Skin epidermis (tissue), 12 donors: Measurements from ENCODE around the gene CYP27B1.
"Not testable (repeated sequence)": the region's sequence is repeated elsewhere in the genome, so short reads cannot be mapped to it uniquely, and the experiment has no call there.

Experiments used
- H3K27ac ChIP-seq, 21 experiments: fragments of 200-600 bp; sonication (generic) in 11 of 21; one replicate each; pipeline ENCODE4 v1.5.0; 2020; ENCODE audit warnings: mild to moderate bottlenecking in 3 of 21, inconsistent platforms in 2 of 21, moderate library complexity in 2 of 21
- H3K4me3 ChIP-seq, 7 experiments: fragments of 200-600 bp; sonication (generic) in 2 of 7; one replicate each; pipeline ENCODE4 v1.5.0; 2020; ENCODE audit warnings: inconsistent platforms in 2 of 7, mild to moderate bottlenecking in 2 of 7, moderate library complexity in 1 of 7

Gene CYP27B1

DNA sequence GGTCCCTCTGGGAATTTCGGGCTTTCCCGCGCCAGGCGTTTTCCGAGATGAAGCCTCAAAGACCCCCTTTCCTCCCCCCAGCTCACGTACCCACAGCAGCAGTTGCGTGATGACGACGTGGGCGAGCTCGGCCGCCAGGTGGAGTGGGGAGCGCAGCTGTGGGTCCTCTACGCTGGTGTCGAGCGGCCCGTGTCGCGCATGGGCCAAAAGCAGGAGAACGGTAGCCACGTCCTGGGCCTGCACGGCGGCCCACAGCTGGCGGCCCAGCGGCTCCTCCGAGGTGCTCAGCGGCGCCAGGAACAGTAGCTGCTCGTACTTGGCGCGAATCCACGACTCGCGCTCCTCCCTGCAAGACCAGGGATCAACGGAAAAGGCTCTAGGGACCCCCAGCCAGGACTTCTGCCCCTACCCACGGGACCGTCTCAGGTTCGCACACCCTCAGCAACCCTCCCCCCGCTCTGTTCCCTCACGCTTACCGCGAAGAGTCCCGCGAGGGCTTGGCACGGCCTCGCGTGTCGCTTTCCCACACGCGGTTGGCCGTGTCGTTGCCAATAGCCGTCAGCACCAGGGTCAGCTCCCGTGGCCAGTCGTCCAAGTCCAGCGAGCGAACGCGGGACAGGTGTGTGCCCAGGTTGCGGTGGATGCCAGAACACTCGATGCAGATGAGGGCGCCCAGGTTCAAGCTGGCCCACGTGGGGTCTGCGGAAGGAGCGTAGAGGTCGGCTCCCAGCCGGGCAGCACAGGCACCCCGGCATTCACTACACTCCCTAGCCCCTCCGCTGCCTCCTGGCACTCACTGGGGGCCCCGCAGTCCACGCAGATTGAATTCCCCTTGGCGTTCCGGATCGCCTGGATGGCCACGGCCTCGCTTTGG lies 39.8 kb downstream of the CYP27B1 start:
- Histone ChIP-seq H3K4me3 (peak overlapping the region; percentile 43 to 70 (median 61)), H3K27ac (peak overlapping the region; percentile 12 to 90 (median 77))

DNA sequence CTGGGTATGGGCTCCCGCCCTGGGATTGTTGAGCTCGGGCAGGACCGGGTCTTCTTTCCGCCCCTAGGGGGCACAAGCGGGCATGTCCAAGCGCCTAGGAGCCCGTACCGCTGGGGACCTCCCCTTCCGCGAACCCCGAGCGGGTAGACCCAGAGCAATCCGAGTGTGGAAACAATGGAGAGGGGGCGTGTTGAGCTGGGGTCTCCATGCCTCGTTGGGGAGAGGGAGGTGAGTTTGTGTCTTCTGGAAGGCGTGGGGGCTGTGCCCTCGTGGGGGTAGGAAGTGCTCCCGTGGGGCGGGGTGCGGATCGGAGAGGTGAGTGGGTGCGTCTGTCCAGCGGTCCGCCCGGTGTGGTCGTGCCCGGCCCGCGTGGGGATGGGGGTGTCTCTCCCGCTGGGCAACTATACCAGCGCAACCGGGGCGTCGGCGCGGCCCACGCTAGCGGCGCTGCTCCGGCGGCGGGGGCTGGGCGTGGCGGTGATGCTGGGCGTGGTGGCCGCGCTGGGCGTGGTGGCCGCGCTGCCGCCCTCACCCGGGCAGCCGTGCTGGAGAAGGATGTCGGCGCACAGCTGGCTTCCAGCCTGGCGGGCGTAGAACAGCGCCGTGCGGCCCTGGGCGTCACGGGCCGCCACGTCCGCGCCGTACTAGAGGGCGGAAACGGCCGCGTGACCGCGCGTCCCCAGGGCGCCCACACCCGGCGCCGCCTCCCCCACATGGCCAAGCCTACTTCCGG lies 40.6 kb downstream of the CYP27B1 start:
- H3K27ac ChIP-seq: peak overlapping the region; percentile 12 to 90 (median 77)
- peak overlapping the region; percentile 43 to 70 (median 61) for H3K4me3 ChIP-seq

DNA sequence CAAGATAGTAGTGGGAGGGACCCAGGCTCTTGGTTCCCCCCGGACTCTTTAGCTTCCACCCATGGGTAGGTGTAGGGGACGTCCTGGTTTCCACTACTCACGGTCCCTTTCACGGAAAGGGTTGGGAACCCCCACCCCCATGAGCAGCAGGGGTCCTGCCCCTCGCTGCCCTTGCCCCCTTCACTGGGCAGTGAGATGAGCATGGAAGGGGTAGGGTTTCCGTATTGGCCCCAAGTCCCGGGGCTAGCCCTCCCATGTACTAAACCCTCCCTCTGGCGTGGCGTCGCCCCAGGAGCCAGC lies 41.1 kb downstream of the CYP27B1 start:
- H3K4me3 ChIP-seq: peak overlapping the region; percentile 43 to 70 (median 61)
- H3K27ac ChIP-seq: peak overlapping the region in 19 of 21 experiments; percentile 65 to 90 (median 80)

DNA sequence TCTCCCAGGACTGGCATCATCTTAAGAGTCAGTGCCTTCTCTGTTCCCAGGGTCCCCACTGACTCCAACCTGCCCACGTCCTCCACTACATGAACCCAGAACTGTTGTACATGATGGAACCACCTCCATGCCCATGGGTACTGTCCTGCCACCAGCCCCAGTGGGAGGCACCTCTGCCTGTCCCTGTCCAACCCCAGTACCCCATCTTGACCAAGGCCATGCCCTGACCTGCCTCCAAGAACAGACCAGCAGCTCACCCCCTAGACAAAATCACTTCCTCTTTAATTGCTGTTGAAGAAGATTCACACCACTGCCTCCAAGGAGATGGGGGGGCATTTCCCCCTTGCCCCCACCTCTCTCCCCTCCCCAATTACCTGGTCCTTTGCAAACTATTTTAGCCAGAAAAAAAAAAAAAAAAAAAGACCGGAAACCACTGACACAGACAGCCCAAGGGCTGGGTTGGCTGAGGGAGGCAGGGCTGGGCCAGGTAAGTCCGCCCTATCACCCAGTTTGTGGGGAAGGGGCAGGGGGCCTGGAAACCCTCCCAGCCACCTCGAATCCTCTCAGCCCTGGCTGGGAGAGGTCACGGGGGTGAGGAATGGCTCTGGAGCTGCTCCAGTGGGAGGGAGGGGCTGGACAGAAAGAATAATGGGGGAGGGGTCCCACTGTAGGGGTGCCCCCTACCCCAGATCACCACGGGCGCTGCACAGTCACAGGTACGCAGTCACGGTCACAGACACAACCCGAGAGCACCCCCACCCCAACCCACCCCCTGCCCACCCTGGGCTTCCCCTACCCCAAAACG lies 41.7 kb downstream of the CYP27B1 start:
- peak overlapping the region in 2 of 7 experiments; percentile 67 to 70 for H3K4me3 ChIP-seq
- no peak overlapping the region for H3K27ac ChIP-seq

DNA sequence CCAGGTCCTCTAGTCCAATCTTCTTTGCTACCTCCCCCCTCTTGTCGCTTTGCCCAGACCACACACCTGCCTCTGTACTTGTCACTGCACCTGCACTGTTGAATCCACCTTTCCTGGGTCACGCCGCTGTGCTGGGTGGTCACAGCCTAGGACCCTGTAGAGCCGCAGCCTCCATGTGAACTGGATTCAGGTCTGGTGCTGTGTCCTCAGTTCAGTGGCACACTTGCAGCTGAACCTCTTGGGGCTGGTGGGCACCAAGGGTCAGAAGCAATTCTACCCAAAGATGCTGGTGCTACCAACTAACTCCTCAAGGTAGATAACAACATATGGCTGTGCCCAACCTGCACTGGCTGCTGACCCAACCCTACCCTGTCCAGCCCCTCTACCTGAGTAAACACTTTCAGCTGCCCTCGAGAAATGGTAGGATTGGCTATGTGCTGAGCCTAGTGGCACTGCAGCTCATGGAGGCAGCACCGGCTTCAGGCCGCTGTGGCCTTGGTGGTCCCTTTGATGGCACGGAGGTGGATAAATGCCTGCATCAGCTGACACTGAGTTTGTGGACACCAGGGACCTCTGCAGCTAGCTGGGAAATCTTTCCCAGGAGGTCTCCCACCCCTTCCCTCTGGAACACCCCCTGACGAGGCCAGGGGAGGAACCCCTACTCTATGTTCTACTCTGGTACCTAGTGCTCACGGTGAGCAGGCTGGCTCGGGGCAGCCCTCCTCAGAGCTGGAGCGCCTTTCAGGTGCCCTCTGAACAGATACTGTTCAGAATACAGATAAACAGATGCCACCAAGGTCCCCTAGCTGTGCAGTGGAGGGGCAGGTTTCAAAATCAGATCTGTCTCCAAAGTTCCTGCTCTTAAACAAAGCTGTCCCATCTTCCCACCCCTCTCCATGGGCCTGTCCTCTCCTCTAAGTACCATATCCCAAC lies 42.6 kb downstream of the CYP27B1 start:
- H3K27ac ChIP-seq: no peak overlapping the region

DNA sequence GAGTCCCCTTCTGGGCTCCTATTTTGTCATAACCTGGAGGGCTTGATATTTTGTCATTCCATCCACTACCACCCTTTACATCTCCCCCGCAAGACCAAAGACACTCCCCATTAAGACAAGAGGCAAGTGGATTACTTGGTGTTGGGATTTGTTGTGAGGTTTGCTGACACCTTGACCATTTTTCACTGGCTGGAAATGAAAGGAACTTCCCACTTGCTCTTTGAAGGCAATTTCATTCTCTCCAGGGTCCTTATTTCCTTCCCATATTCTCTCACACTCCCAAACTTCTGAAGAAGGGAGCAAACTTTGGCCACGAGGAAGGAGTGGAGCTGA lies 43.3 kb downstream of the CYP27B1 start:
- Histone ChIP-seq H3K4me3 (no peak overlapping the region), H3K27ac (no peak overlapping the region)

More for the DNA sequence above, 42.6 kb downstream of the CYP27B1 start:
- H3K4me3 ChIP-seq: no peak overlapping the region

DNA sequence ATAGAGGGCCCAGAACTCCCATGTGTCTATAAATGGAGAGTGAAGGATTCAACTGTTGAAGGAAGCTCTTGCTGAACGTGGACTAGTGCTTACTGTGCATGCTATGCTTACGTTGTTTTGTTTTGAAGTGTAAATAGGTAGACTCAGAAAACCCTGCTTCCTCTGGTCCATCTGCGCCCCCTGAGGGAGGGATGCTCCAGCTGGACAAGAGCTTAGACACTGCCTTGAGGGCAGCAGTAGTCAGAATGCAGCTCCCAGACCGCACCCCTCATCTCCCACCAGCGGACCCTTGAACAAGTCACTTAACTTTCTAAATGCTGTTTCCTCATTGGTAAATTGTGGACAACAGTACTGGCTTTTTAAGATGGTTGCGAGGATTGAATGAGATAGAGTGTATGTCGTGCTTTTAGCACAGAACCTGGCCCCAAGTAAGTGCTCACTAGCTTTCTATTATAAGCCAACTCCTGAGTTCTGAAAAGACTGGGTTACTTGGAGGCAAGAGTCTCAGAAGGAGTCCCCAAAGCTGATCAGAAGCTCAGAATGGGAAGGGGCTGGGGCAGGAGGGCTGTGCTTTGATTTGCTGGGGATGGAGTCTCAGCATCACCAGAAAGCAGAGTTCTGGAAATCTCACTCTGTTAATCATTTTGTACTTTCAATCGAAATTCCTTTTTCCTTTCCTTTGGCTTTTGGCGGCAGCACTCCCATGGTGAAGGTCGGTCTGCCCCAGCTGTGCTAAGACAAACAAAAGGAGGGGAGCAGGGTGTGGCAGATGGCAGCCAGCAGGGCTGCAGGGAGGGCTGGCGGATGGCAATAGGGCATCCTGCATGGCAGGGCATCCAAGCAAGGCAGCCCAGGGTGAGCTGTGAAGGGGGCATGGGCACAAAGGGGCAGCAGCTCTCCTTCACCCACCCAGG lies 43.9 kb downstream of the CYP27B1 start:
- no peak overlapping the region for H3K27ac ChIP-seq
- no peak overlapping the region for H3K4me3 ChIP-seq

DNA sequence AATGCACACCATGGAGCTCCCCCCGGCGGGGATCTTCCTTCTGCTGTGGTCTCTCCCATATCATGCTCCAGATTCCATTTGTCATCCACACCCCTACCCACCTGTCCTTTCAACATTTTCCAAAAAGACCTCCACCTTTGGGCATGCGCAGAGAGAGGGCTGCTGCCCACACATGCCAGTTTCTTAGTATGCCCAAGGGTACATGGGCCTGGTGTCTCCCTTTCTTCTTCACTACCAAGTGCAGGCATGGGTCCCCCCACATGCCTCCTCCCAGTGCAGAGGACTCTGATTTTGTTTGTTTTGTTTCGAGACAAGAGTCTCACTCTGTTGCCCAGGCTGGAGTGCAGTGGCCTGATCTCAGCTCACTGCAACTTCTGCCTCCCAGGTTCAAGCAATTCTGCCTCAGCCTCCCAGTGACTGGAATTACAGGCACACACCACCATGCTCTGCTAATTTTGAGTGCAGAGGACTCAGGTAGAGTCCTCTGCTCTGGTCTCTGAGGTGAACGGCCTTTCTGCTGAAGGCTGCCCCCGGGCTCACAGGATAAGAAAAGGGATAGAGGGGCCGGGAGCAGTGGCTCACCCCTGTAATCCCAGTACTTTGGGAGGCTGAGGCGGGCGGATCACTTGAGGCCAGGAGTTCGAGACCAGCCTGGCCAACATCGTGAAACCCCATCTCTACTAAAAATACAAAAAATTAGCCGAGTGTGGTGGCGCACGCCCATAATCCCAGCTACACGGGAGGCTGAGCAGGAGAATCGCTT lies 44.9 kb downstream of the CYP27B1 start:
- not testable (repeated sequence) for H3K4me3 ChIP-seq, H3K27ac ChIP-seq

DNA sequence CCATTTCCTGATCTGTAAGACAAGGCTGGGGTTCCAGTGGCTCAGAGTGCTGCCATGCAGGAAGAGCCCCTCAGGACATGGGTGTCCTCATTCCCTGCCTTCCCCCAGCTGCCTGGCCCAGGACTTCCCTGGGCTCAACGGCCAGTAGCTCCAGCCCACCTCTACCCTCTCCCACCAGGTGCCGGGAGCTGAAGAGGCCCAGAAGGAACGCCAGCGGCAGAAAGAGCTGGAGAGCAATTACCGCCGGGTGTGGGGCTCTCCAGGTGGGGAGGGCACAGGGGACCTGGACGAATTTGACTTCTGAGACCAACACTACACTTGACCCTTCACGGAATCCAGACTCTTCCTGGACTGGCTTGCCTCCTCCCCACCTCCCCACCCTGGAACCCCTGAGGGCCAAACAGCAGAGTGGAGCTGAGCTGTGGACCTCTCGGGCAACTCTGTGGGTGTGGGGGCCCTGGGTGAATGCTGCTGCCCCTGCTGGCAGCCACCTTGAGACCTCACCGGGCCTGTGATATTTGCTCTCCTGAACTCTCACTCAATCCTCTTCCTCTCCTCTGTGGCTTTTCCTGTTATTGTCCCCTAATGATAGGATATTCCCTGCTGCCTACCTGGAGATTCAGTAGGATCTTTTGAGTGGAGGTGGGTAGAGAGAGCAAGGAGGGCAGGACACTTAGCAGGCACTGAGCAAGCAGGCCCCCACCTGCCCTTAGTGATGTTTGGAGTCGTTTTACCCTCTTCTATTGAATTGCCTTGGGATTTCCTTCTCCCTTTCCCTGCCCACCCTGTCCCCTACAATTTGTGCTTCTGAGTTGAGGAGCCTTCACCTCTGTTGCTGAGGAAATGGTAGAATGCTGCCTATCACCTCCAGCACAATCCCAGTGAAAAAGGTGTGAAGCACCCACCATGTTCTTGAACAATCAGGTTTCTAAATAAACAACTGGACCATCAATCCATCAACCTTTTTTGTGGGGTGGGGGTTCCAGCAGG lies 46.0 kb downstream of the CYP27B1 start:
- no peak overlapping the region for H3K4me3 ChIP-seq

DNA sequence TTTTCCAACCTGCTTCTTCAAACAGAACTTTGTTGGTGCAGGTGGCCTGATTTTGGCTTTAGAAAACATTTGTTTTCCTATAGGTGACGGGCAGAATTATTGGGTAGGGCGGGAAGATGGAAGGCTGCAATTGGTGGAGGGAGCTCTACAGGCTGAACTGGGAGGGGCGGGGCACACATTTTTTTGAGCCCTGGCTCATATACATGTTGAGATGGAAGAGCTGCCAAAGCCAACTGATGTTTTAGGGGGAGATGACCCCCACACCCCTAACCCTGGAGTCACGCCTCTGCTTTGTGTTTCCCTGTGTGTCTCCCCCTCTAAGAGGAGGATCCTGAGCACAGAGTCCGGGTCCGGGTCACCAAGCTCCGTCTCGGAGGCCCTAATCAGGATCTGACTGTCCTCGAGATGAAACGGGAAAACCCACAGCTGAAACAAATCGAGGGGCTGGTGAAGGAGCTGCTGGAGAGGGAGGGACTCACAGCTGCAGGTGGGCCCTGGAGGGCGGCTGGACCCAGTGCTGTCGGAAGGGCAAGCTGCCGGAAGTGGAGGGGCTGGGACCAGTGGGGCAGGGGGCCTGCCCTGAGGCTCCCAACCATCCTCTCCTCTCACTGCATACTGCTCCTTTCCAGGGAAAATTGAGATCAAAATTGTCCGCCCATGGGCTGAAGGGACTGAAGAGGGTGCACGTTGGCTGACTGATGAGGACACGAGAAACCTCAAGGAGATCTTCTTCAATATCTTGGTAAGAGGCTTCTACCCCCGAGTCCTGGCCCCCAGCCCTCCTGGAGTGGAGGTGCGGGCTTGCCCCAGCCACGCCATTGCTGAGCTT lies 46.9 kb downstream of the CYP27B1 start:
- Histone ChIP-seq H3K4me3 (no peak overlapping the region), H3K27ac (no peak overlapping the region)

More for the DNA sequence above, 46.0 kb downstream of the CYP27B1 start:
- no peak overlapping the region for H3K27ac ChIP-seq

DNA sequence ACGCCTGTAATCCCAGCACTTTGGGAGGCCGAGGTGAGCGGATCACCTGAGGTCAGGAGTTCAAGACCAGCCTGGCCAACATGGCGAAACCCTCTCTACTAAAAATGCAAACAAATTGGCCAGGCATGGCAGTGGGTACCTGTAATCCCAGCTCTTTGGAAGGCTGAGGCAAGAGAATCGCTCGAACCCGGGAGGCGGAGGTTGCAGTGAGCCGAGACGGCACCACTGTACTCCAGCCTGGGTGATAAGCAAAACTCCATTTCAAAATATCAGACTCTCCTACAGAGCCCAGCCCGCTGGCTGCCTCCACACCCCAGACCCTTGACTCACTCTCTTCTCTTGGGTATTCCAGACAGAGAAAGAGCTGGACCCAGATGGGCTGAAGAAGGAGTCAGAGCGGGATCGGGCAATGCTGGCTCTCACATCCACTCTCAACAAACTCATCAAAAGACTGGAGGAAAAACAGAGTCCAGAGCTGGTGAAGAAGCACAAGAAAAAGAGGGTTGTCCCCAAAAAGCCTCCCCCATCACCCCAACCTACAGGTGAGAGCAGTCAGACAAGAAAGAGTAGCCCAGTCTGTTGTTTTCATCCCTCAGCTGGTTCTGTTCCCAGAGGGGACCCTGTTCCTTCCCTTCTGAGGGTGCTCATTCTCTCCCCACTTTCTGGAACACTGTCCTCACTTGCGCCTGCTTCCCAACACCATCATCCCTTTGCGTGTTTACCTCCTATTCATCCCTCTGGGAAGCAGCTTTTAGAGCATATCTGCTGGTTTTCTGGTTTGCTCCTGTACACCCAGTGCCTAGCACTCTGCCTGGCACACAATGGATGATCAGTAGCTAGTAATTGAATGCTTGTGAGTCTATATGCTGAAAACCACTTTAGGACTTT lies 48.0 kb downstream of the CYP27B1 start:
- Histone ChIP-seq H3K27ac (no peak overlapping the region), H3K4me3 (no peak overlapping the region)

DNA sequence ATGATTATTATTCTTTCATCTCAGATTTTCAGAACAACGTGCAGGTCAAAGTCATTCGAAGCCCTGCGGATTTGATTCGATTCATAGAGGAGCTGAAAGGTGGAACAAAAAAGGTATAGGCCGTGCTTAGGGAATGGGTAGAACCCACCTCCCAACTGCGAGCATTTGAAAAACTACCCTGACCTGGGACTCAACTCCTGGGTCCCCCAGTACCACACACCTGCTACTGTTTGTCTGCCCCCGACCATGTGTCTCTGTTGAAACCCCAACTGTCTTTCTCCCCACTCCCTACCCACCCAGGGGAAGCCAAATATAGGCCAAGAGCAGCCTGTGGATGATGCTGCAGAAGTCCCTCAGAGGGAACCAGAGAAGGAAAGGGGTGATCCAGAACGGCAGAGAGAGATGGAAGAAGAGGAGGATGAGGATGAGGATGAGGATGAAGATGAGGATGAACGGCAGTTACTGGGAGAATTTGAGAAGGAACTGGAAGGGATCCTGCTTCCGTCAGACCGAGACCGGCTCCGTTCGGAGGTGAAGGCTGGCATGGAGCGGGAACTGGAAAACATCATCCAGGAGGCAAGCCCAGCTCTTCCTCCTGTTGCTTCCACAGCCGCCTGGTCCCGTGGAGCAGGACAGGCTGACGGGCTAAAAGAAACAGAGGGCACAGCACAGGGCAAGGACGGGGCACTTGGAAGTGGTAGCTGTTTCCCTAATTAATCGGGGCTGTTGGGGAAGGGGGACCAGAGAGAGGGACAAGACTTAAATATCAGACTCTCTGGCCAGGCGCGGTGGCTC lies 48.8 kb downstream of the CYP27B1 start:
- no peak overlapping the region for H3K27ac ChIP-seq
- no peak overlapping the region for H3K4me3 ChIP-seq

DNA sequence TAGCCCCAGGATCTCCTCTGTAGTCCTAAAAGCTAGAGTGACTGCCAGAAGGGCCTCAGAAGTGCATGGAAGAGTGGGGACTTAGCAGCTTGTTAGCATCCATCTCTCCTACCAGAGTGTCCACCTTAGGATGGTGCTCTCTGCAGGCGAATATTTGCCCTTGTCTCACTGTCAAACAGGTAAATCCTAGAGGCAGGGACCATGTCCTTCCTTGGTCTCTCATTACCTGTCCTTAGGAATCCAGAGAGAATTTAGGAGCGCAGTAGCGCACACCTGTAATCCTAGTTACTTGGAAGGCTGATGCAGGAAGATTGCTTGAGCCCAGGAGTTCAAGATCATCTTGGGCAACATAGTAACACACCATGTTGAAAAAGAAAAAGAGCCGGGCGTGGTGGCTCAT lies 49.7 kb downstream of the CYP27B1 start:
- H3K27ac ChIP-seq: no peak overlapping the region
- H3K4me3 ChIP-seq: no peak overlapping the region

DNA sequence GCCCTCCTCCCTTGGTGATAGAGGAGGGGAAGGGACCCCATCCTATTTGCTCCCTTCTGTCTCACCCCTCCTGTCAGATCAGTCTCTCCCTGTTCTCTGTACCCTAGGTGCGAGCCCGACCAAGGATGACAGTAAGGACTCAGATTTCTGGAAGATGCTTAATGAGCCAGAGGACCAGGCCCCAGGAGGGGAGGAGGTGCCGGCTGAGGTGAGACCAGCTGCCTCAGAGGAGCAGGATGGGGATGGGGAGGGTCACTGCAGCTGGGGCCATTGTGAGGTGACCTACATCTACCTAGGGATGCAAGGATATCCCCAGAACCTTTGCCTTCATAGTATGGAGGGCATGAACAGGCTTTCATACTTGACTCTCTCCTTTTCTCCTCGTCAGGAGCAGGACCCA lies 50.6 kb downstream of the CYP27B1 start:
- Histone ChIP-seq H3K27ac (no peak overlapping the region), H3K4me3 (no peak overlapping the region)
